GM18511 (cell line): ENCODE data around the gene SLC35B1.
"Not testable (repeated sequence)": the region's sequence is repeated elsewhere in the genome, so short reads cannot be mapped to it uniquely, and the experiment has no call there.

Source experiments
- ATAC-seq: cut with Tn5 transposase; IDR thresholded peaks from one replicate; pipeline ENCODE4 v1.9.1; 2021; ENCODE audit warnings: mild to moderate bottlenecking, moderate library complexity; ENCODE audit not compliant: unreplicated experiment

The SLC35B1 gene

DNA sequence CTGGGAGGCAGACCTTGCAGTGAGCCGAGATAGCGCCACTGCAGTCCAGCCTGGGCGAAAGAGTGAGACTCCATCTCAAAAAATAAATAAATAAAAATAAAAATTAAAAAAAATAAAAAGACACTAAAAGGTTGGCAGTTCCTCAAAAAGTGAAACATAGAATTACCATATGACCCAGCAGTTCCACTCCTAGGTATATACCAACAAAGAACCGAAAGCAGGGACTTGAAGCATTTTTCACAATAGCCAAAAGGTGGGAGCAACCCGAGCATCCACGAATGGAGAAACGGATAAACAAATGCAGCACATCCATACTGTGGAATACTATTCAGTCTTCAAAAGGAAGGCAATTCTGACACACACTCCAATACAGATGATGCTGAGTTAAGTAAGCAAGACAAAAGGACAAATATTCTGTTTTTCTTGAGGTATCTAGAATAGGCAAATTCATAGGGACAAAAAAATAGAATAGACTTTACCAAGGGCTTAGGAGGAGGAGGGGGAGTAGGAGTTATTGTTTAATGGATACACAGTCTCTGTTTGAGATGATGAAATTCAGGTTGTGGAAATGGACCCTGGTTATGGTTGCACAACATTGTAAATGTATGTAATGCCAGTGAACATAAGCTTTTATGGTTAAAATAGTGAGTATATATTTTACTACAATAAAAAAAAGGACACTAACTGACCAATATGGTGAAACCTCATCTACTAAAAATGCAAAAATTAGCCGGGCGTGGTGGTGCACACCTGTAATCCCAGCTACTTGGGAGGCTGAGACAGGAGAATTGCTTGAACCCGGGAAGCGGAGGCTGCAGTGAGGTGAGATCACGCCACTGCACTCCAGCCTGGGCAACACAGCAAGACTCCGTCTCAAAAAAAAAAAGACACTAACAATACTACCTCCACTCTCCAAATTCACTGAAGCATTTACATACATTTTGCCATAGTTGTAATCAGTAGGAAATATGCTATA lies 27.0 kb upstream of the SLC35B1 start:
- ATAC-seq, result no peak

DNA sequence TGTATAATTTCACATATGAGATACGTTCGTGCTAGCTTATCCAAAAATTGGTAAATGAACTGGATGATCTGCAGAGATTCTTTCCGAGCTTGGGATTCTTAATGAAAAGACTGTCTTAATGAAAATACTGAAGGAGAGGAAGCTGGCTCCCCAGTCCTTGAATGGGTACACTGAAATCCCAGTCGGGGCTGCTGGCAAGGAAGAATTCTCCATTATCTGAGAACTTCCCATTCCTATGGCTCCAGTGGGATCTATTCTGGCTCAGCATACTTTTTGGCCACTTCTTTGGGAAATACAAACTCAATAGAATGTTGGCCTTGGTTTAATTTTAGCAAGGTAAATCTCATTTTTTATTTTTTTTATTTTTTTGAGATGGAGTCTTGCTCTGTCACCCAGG lies 23.7 kb upstream of the SLC35B1 start:
- ATAC-seq, result no peak

DNA sequence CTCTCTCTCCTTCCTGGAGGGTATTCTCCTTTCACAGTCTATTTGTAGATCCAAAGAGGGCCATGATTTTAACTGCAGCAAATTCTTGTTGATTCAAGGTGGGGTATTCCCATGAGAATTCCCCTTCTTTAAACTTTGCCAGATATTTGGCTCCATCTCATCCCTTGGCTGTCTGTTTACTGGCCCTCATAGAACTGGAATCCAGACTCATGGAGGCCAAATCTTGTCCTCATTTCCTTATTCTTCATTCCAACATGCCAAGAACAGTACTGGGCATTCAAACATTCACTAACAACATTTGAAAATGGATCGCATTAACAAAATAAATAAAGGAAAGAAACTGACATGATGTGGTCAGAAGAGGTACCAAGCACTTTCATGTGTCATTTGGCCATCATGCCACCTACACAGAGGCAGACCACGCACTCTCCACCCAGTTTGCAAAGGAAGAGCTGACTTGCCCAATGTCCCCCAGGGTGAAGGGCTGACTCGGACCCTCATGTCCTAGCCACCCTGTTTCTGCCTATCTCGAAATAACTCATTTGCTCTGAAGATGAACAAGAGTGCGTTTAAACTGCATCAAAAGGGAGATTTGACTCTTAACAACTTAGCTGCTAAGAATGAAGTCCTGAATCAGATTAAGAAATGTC lies 23.1 kb upstream of the SLC35B1 start:
- ATAC-seq, result no peak

DNA sequence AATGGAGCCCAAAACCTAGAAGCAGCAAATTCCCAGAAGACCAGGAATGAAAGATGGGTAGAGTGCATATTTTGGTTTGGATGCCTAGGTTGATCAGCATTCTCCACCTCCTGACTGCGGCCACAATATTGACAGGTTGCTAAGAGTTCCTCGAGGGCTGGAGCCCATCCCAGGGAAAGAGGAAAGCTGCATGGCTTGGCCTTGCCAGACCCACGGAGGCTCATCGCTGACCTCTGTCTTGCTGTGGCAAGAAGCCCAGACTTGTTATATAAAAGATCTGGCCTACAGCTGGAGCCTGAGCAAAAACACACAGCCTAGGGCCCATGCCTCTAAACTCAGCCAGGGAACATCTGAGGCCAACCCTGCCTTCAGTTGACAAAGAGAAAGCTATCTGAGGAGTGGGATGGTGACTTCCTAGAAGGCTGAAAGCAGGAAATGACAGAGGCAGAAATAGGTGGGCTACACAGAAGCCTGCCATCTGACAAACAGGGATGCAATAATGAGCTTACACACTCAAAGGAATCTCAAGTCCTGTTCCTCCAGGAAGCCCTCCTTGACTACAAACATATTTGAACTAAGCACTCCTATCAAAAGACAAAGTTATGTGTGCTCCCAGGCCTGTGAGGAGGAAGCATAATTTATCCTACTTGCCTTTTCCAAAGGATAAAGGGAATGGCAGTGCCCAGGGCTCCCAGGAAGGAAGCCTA lies 22.5 kb upstream of the SLC35B1 start:
- ATAC-seq, result no peak

DNA sequence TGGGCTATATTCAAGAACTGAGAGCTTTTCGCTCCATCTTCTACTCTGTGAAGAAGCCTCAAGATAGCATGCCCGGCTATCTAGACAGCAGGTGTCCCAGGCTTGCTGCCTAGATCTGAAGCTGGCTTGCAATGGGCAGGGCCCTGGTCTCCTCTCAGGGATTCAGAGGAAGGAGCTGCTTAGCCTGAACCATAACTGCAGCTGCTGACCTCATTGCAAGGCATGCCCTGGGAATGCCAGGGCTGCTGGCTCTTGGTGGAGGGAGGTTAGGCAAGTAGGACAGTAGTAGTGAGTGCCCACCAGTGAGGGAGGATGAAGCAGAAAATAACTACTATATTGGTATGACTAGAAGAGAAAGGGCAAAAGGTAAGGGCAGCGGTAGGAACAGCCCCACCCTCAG lies 21.3 kb upstream of the SLC35B1 start:
- ATAC-seq, result no peak

DNA sequence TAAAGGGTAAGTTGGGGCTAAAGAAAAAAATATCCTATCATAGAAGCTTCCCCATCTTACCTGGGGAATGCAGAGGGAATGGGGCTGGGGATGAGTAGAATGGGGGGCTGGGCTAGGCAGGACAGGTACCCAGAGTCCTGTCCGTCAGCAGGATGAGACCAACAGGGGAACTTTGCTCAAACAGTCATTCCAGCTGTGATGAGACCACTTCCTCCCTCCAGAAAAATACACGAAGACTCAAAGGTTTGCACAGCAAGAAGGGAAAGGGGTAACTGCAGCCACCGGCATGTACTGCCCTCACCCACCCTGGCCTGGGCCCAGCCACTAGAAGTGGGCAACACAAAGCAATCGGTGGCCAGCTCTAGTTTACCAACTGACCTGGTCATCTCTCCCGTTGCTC lies 20.7 kb upstream of the SLC35B1 start:
- no peak for ATAC-seq

DNA sequence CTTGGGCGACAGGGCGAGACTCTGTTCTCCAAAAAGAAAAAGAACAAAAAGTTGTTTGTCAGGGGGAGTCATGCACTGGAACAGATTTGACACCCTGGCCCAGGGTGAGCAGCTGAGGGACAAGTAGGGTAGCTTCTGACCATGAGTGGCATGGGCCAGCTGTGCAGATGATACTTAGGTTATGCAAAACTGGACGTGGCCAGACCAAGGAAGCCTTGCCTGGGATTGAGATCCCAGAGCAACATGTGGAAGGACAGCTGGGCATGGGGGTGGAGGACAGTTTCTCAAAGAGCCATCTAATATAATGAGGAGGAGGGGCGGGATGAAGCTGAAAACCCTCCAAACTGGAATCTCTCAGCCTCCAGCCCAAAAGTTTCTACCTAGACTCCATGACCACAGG lies 19.6 kb upstream of the SLC35B1 start:
- ATAC-seq, result no peak

DNA sequence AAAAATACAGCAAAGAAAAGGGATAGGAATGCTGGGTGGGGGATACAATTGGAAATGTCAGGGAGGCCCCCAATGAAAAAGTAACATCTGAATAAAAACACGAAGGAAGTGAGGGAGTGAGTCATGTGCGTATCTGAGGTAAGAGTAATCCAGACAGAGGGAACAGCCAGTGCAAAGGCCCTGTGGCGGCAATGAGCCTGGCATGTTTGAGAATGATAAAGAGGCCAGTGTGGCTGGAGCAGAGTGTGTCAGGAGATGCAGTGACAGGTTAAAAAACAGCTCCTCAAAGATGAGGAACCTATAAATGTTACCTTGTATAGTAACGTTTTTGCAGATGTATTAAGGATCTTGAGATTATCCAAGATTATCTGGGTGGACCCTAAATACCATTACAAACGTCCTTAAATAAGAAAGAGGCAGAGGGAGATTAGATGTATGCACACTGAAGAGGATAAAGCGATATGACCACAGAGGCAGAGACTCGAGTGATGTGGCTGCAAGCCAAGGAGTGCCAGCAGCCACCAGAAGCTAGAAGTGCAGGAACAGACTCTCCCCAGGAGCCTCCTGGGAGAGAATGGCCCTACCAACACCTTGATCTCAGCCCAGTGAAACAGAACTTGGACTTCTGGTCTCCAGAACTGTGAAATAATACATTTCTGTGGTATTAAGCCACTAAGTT lies 17.8 kb upstream of the SLC35B1 start:
- ATAC-seq, result no peak

DNA sequence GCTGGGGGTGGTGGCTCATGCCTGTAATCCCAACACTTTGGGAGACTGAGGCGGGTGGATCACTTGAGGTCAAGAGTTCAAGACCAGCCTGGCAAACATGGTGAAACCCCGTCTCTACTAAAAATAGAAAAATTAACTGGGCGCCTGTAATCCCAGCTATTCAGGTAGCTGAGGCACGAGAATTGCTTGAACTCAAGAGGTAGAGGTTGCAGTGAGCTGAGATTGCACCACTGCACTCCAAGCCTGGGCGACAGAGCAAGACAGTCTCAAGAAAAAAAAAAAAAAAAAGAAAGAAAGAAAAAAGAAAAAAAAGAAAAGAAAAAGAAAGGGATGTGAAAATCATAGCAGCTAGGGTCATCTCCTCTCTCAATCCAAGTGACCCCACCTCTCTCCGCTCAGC lies 16.8 kb upstream of the SLC35B1 start:
- not testable (repeated sequence) for ATAC-seq

DNA sequence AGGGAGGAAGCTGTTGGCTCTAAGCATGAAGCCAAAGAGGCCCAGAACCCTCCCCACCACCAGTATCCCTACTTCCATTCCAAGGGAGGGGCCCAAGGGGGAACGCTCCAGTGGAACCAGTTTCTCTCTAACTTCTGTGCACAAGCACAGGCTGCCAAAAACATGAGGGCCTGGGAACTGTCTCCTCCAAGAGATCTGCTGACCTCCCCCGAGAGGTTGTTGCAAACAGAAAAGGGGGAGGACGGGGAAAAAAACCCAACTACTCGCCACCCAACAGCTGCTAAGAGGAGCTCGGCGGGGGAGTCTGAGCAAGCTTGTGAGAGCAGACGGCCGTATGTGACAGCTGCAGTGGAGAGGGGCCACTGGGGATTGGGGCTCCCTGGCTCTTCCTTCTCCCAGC lies 15.7 kb upstream of the SLC35B1 start:
- no peak for ATAC-seq

DNA sequence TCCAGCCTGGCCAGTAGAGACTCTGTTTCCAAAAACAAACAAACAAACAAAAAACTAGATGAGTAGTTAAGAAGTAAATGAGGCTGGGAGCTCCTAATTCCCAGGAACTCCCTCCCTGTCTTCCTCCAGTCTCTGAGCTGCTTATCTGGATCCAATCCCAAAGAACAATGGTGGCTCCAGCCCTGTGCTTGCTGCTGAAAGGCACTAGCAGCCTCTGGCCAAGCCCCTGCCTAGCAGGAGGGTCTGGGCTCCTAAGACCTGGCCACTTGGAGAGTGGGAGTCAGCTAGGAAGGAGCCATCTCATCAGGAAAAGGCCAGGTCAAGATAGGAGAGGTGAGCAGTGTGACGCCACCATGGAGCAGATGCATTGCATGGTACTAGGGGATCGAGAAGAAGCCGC lies 14.3 kb upstream of the SLC35B1 start:
- no peak for ATAC-seq

DNA sequence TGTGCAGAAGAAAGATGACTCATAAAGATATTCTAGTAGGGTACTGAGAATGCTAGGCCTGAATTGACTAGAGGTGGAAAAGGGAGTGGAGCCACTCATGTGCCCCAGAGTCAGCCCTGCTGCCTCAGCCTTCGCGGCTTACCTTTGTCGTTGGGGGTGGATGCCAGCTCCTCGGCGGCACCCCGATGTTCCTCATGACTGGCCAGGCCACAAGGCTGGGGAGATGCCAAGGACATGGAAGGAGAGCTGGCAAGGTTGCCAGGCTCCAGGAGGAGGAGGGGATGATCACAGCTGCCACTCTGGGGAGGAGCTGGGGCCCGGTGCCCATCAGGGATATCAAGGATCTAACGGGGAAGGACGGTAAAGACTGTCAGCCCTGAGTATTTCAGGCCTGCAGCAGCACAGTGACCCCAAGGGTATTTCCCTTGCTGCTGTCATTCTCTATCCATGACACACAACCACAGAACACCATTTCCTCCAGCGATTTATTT lies 9.7 kb upstream of the SLC35B1 start:
- ATAC-seq, result no peak

DNA sequence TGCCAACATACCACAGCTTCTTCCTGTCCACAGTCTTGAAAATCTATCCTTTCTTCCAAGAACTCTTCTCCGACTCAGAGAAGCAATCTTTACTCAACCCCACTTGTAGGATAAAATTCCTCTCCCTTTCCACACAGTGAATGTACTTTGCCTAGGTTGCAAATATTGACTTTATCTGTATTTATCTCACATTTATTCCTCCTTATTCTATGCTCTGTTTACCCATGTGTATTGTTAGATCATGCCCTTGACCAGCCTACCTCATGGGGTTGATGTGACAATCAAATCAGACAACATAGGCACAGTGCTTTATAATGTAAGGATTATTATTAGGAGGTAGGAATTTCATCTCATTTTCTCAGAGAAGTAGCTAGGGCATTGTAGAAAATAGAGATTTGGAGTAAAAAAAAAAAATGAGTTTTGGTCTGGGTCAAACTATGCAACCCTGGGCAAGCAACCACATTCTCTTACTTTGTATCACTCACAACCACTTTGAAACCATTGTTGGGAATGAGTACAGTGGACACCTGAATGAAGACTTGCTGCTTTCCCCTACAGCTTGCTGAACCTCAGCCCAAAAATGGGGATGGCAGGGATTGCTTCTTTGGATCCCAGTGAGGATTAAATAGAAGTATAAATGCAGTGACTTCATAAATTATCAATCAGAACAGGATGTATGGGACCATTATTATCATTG lies 9.1 kb upstream of the SLC35B1 start:
- ATAC-seq, result no peak

DNA sequence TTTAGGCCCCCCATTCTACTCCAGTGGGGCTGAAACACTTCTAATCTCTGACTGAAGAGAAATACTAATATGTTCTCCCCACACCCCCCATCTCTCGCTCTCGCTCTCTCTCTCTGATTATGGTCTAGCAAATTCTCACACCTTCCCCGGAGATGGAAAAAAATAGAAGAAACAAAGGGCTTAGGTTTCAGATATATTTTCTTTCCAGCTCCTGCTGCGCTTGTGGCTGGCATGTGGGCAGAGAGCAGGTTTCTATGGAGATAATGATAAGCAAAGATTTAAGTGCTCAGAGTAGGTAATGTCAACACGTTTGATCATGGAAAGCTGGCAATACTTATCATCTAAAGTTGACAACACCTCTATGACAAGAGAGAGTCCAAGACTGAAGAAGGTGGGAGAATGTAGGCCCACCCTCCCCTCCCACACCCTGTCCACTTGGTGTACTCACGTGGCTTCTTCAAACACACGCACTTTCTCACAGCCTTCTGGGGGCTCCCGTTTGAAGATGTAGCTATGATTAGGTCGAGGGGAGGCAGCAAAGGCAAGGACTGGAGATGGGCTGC lies 8.0 kb upstream of the SLC35B1 start:
- ATAC-seq, result no peak

DNA sequence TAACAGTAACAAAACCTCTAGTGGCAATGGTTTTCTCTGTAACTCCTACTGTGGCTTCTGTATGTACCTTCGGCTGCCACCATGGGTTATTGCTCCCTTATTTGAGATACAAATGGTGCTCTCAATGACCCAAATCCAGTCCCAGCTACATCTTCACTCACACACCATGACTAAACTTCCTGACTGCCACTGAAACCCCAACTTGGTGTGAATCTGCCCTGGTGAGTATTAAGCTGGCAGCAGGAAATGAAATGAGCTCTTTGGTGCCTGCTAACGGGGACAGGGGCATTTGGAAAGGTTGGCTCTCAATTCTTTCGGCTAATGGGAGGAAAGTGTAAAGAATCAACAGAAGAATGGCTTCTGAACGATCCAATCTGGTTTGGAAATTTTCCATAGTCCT lies 7.5 kb upstream of the SLC35B1 start:
- no peak for ATAC-seq

DNA sequence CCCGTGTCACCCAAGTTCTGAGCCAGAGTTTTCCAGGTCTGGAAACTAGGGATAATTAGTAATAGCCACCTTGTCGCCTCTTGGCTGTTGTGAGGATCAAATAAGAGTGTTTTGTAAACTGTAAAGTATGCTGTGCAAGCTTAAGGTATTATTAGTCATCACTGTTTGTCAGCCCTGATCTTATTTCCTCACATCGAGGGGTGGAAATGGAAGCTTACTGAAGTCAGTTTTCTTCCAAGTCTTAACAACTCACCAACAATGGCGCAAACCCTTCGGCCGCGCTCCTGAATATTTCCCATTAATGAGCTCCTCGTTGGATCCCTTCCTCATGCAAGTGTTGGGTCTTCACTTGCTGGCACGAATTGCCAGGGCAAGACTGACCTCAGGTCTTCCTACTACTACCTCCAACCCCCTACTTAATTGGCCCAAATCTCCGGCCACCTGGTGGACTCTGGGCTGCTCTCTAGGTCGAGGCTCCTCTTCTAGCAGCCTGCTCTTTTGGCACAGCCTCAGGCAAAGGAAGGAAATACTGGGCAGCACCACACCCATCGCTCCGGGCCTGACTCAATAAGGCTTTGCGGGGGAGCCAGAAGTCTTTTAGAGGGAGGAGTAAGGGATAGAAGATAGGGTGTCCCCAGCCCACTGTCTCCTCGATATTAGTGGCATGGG lies 885 bp upstream of the SLC35B1 start:
- no peak for ATAC-seq

DNA sequence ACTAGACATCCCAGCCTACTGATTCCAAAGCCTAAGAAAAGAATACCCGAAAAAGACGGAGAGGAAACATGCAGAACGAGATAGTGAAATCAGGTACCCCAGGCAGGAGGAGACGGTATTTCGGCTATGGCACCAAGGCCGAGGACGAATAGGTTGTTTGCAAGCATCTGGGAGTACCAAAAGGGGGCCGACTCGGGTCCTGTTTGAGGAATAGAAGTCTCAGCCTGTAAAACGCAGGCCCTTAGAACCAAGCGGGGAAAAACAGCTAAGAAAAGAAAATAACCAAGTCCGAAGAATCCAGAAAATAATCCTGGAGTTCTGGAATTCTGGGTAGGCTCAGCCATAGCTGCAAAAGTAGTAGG lies 537 bp downstream of the SLC35B1 start:
- no peak for ATAC-seq

DNA sequence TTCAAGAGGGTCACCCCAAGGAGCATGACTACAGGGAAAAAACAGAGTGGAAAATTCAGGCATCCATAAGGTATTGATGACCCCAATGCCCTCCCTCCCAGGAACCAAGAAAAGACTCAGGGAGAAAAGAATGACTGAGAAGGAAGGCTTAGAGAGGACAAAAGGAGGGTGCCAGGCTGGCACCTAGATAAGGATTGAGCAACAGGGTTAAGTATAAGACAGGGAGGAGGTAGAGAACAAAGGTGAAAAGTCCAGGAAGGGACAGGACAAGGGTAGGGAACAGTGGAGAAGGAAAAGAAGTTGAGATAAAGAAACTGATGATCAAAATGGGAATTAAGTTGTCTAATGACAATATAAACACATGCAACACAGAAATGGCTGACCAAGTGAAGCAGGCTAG lies 2.5 kb downstream of the SLC35B1 start:
- no peak for ATAC-seq

DNA sequence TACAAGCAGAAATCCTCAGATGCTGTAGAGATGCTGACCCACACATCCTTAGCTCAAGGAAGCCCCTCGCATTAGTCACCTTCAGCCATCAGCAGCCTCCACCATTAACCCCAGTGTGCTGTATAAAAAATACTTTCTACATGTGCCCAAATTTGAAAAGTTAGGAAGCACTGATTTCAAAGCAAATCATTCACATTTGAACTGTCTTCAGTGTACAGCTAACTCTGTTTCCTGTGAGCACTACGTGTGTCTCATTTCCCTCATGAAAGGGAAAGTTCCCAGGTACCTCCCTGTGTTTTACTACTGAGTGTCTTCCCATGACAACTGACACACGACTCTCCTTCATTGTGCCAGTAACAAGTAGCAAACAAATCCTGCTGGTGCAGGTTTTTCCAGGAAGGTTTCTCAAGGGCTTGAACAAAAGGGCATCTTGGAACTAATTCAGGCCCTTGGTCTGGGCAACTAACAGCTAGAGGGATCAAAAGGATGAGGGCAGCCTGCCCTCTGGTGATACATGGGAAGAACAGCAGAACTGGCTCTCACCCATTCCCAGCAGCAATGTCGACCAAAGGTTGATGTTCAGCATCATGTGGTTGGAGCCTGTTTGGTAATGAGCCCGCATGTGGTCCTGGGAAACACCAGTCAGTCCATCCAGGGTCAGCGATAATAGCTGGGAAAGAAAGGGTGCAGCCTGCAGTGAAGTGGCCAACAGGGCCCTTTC lies 4.0 kb downstream of the SLC35B1 start:
- ATAC-seq, result no peak
